Measurements from ENCODE around the gene NPC1L1. TPM values are rescaled to one million over a fixed set of nuclear protein-coding genes. Genes with fewer than 3 reads are reported as not detected.
A peak's percentile ranks its signal among the peaks of the same experiment; 100 is the strongest.

The NPC1L1 gene
- total RNA-seq, 1 experiment from 2014 or later: 0.15 TPM

GRCh38 chr7:44580945-44581878 lies 40.1 kb upstream of the NPC1L1 start:
- Mint-ChIP-seq H3K27me3 (ENCODE audit: low read depth) (no peaks in the 10 kb centered on the region), H3K4me3 (peak overlapping the region; percentile 92), H3K27ac (peak overlapping the region; percentile 60; the same call in 1 of the 2 replicates), H3K9me3 (no peaks in the 10 kb centered on the region), H3K36me3 (peaks cover 26% of the 10 kb centered on the region), H3K4me1 (peaks cover 13% of the 10 kb centered on the region)
- TF ChIP-seq USF1 (CRISPR knock-in tag; IDR thresholded peaks at IDR 0.05): peak; percentile 44; the same call in 1 of the 2 replicates
- no peak for TF ChIP-seq AR (CRISPR knock-in tag; IDR thresholded peaks at IDR 0.05)
- DNase-seq (ENCODE audit: low spot score): no peak
- CTCF ChIA-PET: interaction anchor here (1.7 to 1.8 kb wide), 2 partner anchors 16 to 47 kb away, joined by 7 to 14 read pairs; no protein-coding TSS in a partner anchor
- ATAC-seq: peak; percentile 1
- POLR2A ChIA-PET: interaction anchor here (1.8 kb wide), 1 partner anchor 7 kb away, joined by 7 read pairs; the partner anchor contains the start of gene DDX56

- POLR2A ChIA-PET: no interaction called here
- Mint-ChIP-seq H3K36me3 (peaks cover 56% of the 10 kb centered on the region), H3K4me1 (peaks cover 31% of the 10 kb centered on the region), H3K4me3 (no peak overlapping the region), H3K27me3 (ENCODE audit: low read depth) (no peaks in the 10 kb centered on the region), H3K9me3 (no peaks in the 10 kb centered on the region), H3K27ac (peak overlapping the region; percentile 43; the same call in 1 of the 2 replicates)
- DNase-seq (ENCODE audit: low spot score) (no peak), ATAC-seq (no peak)
- CTCF ChIA-PET: interaction anchor here (1.2 kb wide), 1 partner anchor 11 kb away, joined by 5 read pairs; no protein-coding TSS in a partner anchor
- TF ChIP-seq ZNF219 (CRISPR knock-in tag; IDR thresholded peaks at IDR 0.05; ENCODE audit: borderline replicate concordance) (no peak), JUN (CRISPR knock-in tag; IDR thresholded peaks at IDR 0.05) (no peak), AFF4 (CRISPR knock-in tag; IDR thresholded peaks at IDR 0.05; ENCODE audit: borderline replicate concordance) (no peak), NFE2L1 (CRISPR knock-in tag; IDR thresholded peaks at IDR 0.05) (no peak), NR3C1 (CRISPR knock-in tag; conservative IDR thresholded peaks at IDR 0.05; ENCODE audit: low read depth) (no peak), IRF2 (CRISPR knock-in tag; IDR thresholded peaks at IDR 0.05; ENCODE audit: borderline replicate concordance, low read depth) (no peak), USF1 (CRISPR knock-in tag; IDR thresholded peaks at IDR 0.05) (no peak)
These were observed 35.1 kb upstream of the NPC1L1 start for GRCh38 chr7:44576228-44576627.

GRCh38 chr7:44575054-44575453 lies 33.9 kb upstream of the NPC1L1 start:
- H3K27ac Mint-ChIP-seq: peak overlapping the region; percentile 84
- H3K4me3 Mint-ChIP-seq: peak overlapping the region; percentile 89
- POLR2A ChIA-PET: no interaction called here
- H3K4me1 Mint-ChIP-seq: peaks cover 26% of the 10 kb centered on the region
- CTCF ChIA-PET: interaction anchor here (0.6 to 2.0 kb wide), 2 partner anchors 10 to 425 kb away, joined by 3 to 22 read pairs; no protein-coding TSS in a partner anchor
- no peaks in the 10 kb centered on the region for H3K27me3 Mint-ChIP-seq (ENCODE audit: low read depth)
- no peaks in the 10 kb centered on the region for H3K9me3 Mint-ChIP-seq
- ATAC-seq: no peak
- H3K36me3 Mint-ChIP-seq: peaks cover 62% of the 10 kb centered on the region
- no peak for DNase-seq (ENCODE audit: low spot score)
- TF ChIP-seq MAX (CRISPR knock-in tag; IDR thresholded peaks at IDR 0.05) (no peak), ZNF425 (CRISPR knock-in tag; conservative IDR thresholded peaks at IDR 0.05) (no peak), ELF4 (CRISPR knock-in tag; IDR thresholded peaks at IDR 0.05; ENCODE audit: low read depth) (no peak), FOXP4 (CRISPR knock-in tag; IDR thresholded peaks at IDR 0.05) (no peak)
